Measurements from ENCODE around the gene SHLD1.
"Not testable (repeated sequence)": the region's sequence is repeated elsewhere in the genome, so short reads cannot be mapped to it uniquely, and the experiment has no call there.

Gene SHLD1

GRCh38 chr20:5718896-5719595, 31.2 kb upstream of the SHLD1 start:
- no peak overlapping the region for H3K27ac ChIP-seq
- H3K9me3 ChIP-seq (ENCODE audit: control insufficient read depth, low read length): no peaks in the 10 kb centered on the region
- no peaks in the 10 kb centered on the region for H3K36me3 ChIP-seq (ENCODE audit: control insufficient read depth, insufficient read depth, low read length)
- no peaks in the 10 kb centered on the region for H3K27me3 ChIP-seq (ENCODE audit: control insufficient read depth, insufficient read depth, low read length)
- H3K4me2 ChIP-seq (ENCODE audit: low read length): no peak overlapping the region
- H3K4me3 ChIP-seq (ENCODE audit: low read depth, low read length): no peak overlapping the region
- no peak overlapping the region for H3K9ac ChIP-seq
- no peaks in the 10 kb centered on the region for H3K4me1 ChIP-seq
- H3K79me2 ChIP-seq: no peaks in the 10 kb centered on the region
- no peak overlapping the region for H2AFZ ChIP-seq
- TF ChIP-seq CTCF (IDR thresholded peaks at IDR 0.05): no peak

- no peak overlapping the region for H3K4me3 ChIP-seq (ENCODE audit: low read depth, low read length)
- H3K79me2 ChIP-seq: no peaks in the 10 kb centered on the region
- H3K27ac ChIP-seq: no peak overlapping the region
- no peaks in the 10 kb centered on the region for H3K4me1 ChIP-seq
- no peaks in the 10 kb centered on the region for H3K9me3 ChIP-seq (ENCODE audit: control insufficient read depth, low read length)
- no peak overlapping the region for H3K4me2 ChIP-seq (ENCODE audit: low read length)
- no peak for TF ChIP-seq CTCF (IDR thresholded peaks at IDR 0.05)
- no peaks in the 10 kb centered on the region for H3K27me3 ChIP-seq (ENCODE audit: control insufficient read depth, insufficient read depth, low read length)
- no peak overlapping the region for H2AFZ ChIP-seq
- no peaks in the 10 kb centered on the region for H3K36me3 ChIP-seq (ENCODE audit: control insufficient read depth, insufficient read depth, low read length)
- no peak overlapping the region for H3K9ac ChIP-seq
Observed at GRCh38 chr20:5719861-5720403, 30.3 kb upstream of the SHLD1 start.

GRCh38 chr20:5720696-5721095, 29.5 kb upstream of the SHLD1 start:
- TF ChIP-seq CTCF (IDR thresholded peaks at IDR 0.05): no peak
- Histone ChIP-seq H3K4me3 (ENCODE audit: low read depth, low read length) (no peak overlapping the region), H3K4me2 (ENCODE audit: low read length) (no peak overlapping the region), H3K9me3 (ENCODE audit: control insufficient read depth, low read length) (no peaks in the 10 kb centered on the region), H3K36me3 (ENCODE audit: control insufficient read depth, insufficient read depth, low read length) (no peaks in the 10 kb centered on the region), H3K27ac (no peak overlapping the region), H3K79me2 (no peaks in the 10 kb centered on the region), H3K9ac (no peak overlapping the region), H3K27me3 (ENCODE audit: control insufficient read depth, insufficient read depth, low read length) (no peaks in the 10 kb centered on the region), H2AFZ (no peak overlapping the region), H3K4me1 (no peaks in the 10 kb centered on the region)

GRCh38 chr20:5721356-5721755, 28.8 kb upstream of the SHLD1 start:
- H3K79me2 ChIP-seq; H3K27me3 ChIP-seq (ENCODE audit: control insufficient read depth, insufficient read depth, low read length); H3K4me2 ChIP-seq (ENCODE audit: low read length); H3K4me1 ChIP-seq; H3K36me3 ChIP-seq (ENCODE audit: control insufficient read depth, insufficient read depth, low read length); H3K27ac ChIP-seq; H3K9ac ChIP-seq; H3K4me3 ChIP-seq (ENCODE audit: low read depth, low read length); H3K9me3 ChIP-seq (ENCODE audit: control insufficient read depth, low read length); H2AFZ ChIP-seq: not testable (repeated sequence)

- TF ChIP-seq CTCF (IDR thresholded peaks at IDR 0.05): no peak
- no peaks in the 10 kb centered on the region for H3K4me1 ChIP-seq
- no peak overlapping the region for H3K4me3 ChIP-seq (ENCODE audit: low read depth, low read length)
Observed at GRCh38 chr20:5722927-5723326, 27.3 kb upstream of the SHLD1 start.

GRCh38 chr20:5725183-5725463, 25.1 kb upstream of the SHLD1 start:
- H3K27ac ChIP-seq; H2AFZ ChIP-seq; H3K4me3 ChIP-seq (ENCODE audit: low read depth, low read length); H3K9ac ChIP-seq; H3K36me3 ChIP-seq (ENCODE audit: control insufficient read depth, insufficient read depth, low read length); H3K79me2 ChIP-seq; H3K27me3 ChIP-seq (ENCODE audit: control insufficient read depth, insufficient read depth, low read length); H3K4me1 ChIP-seq; H3K9me3 ChIP-seq (ENCODE audit: control insufficient read depth, low read length); H3K4me2 ChIP-seq (ENCODE audit: low read length): not testable (repeated sequence)

More at GRCh38 chr20:5722927-5723326, 27.3 kb upstream of the SHLD1 start:
- H3K36me3 ChIP-seq (ENCODE audit: control insufficient read depth, insufficient read depth, low read length): no peaks in the 10 kb centered on the region
- H3K27ac ChIP-seq: no peak overlapping the region
- H3K9me3 ChIP-seq (ENCODE audit: control insufficient read depth, low read length): no peaks in the 10 kb centered on the region
- no peak overlapping the region for H2AFZ ChIP-seq
- no peaks in the 10 kb centered on the region for H3K79me2 ChIP-seq
- H3K4me2 ChIP-seq (ENCODE audit: low read length): no peak overlapping the region
- no peak overlapping the region for H3K9ac ChIP-seq
- H3K27me3 ChIP-seq (ENCODE audit: control insufficient read depth, insufficient read depth, low read length): no peaks in the 10 kb centered on the region

Measured in parathyroid adenoma (tissue), 2 donors.